ENCODE data around the gene DERL2.
A peak's percentile ranks its signal among the peaks of the same experiment; 100 is the strongest.

The DERL2 gene

GRCh38 chr17:5501685-5502084 lies 15.7 kb upstream of the DERL2 start:
- no peak for DNase-seq (ENCODE audit: low read depth)

GRCh38 chr17:5500589-5501391 lies 14.8 kb upstream of the DERL2 start:
- peak; percentile 81 for DNase-seq (ENCODE audit: low read depth)

GRCh38 chr17:5500247-5500588 lies 14.2 kb upstream of the DERL2 start:
- no peak for DNase-seq (ENCODE audit: low read depth)

GRCh38 chr17:5499476-5500231 lies 13.7 kb upstream of the DERL2 start:
- DNase-seq (ENCODE audit: low read depth): no peak

- DNase-seq (ENCODE audit: low read depth): no peak
Measured at GRCh38 chr17:5492970-5493369, 7.0 kb upstream of the DERL2 start.

GRCh38 chr17:5488752-5489151 lies 2.8 kb upstream of the DERL2 start:
- DNase-seq (ENCODE audit: low read depth): no peak

- DNase-seq (ENCODE audit: low read depth): peak; percentile 99
Measured at GRCh38 chr17:5486206-5487124, 487 bp upstream of the DERL2 start, which contains the start of gene MIS12. Gene MIS12 (plus strand): TSS chr17:5486566. CDS start chr17:5488863, 2,297 bp downstream.

- no peak for DNase-seq (ENCODE audit: low read depth)
Measured at GRCh38 chr17:5481451-5481850, 4.5 kb downstream of the DERL2 start.

- no peak for DNase-seq (ENCODE audit: low read depth)
Measured at GRCh38 chr17:5480962-5481361, 5.0 kb downstream of the DERL2 start.

GRCh38 chr17:5478992-5479391 lies 7.0 kb downstream of the DERL2 start:
- no peak for DNase-seq (ENCODE audit: low read depth)

GRCh38 chr17:5473906-5474305 lies 12.1 kb downstream of the DERL2 start:
- DNase-seq (ENCODE audit: low read depth): no peak

- no peak for DNase-seq (ENCODE audit: low read depth)
Measured at GRCh38 chr17:5472511-5472910, 13.5 kb downstream of the DERL2 start.

GRCh38 chr17:5468075-5468473 lies 17.9 kb downstream of the DERL2 start:
- DNase-seq (ENCODE audit: low read depth): no peak

- DNase-seq (ENCODE audit: low read depth): no peak
Measured at GRCh38 chr17:5467416-5467815, 18.6 kb downstream of the DERL2 start.

- no peak for DNase-seq (ENCODE audit: low read depth)
Measured at GRCh38 chr17:5466295-5466694, 19.7 kb downstream of the DERL2 start.

- DNase-seq (ENCODE audit: low read depth): no peak
Measured at GRCh38 chr17:5464717-5465507, 21.1 kb downstream of the DERL2 start.

- DNase-seq (ENCODE audit: low read depth): no peak
Measured at GRCh38 chr17:5446786-5447185, 39.2 kb downstream of the DERL2 start.

- no peak for DNase-seq (ENCODE audit: low read depth)
Measured at GRCh38 chr17:5444209-5444608, 41.8 kb downstream of the DERL2 start.

GRCh38 chr17:5443728-5444127 lies 42.2 kb downstream of the DERL2 start:
- no peak for DNase-seq (ENCODE audit: low read depth)

- DNase-seq (ENCODE audit: low read depth): no peak
Measured at GRCh38 chr17:5439446-5439764, 46.6 kb downstream of the DERL2 start.

- DNase-seq (ENCODE audit: low read depth): peak; percentile 89
Measured at GRCh38 chr17:5438716-5439445, 47.1 kb downstream of the DERL2 start, which contains the start of gene C1QBP. Gene C1QBP (minus strand): TSS chr17:5439155. CDS start chr17:5439073, 82 bp downstream.
